Pancreas (tissue), 10 donors: ENCODE results near the gene BACE1. TPM values are rescaled to one million over a fixed set of nuclear protein-coding genes. Genes with fewer than 3 reads are reported as not detected.

Source experiments
- ATAC-seq, 4 donors: fragments of 200-7000 bp; cut with Tn5 transposase; one replicate each; pipeline versions ENCODE4 v1.8.0 to v1.9.1; 2020; ENCODE audit warnings: mild to moderate bottlenecking in 4 of 4, moderate library complexity in 4 of 4
- DNase-seq, 6 donors: peaks; one replicate each; pipeline ENCODE4 v3.0.0-alpha.2; 2020
- FAIRE-seq: peaks from 2 replicates; lab custom pipeline; 2012; peaks lifted over from hg19 to GRCh38; lab: Jason Lieb, UNC
- H3K27ac ChIP-seq, 4 donors: fragments of 200-600 bp; sonication (generic); 1 replicate in 3 of 4; 2 replicates in 1 of 4; pipeline versions ENCODE4 v1.5.0 to v1.8.0; 2020
- H3K27me3 ChIP-seq, 4 donors: fragments of 200-600 bp; one replicate each; pipeline ENCODE4 v1.8.0; 2021
- H3K36me3 ChIP-seq, 3 donors: fragments of 200-600 bp; sonication (generic) in 1 of 3; one replicate each; pipeline versions ENCODE4 v1.5.0 to v1.8.0; 2020 to 2021
- H3K4me1 ChIP-seq, 3 donors: fragments of 200-600 bp; one replicate each; pipeline ENCODE4 v1.8.0; 2021
- H3K4me3 ChIP-seq, 4 donors: fragments of 200-600 bp; sonication (generic) in 2 of 4; one replicate each; pipeline versions ENCODE4 v1.5.0 to v1.8.0; 2020 to 2021
- H3K9me3 ChIP-seq, 4 donors: fragments of 200-600 bp; one replicate each; pipeline ENCODE4 v1.8.0; 2021
- CTCF ChIP-seq, 4 donors: fragments of 200-600 bp; sonication (generic) in 3 of 4; IDR thresholded peaks; one replicate each; pipeline versions ENCODE4 v1.5.0 to v1.8.0; 2021; ENCODE audit warnings: antibody characterized with exemption in 4 of 4
- WGBS, 2 donors: extraction: QIAGEN DNeasy Blood & Tissue Kit; methylation state at CpG; one replicate each; pipeline ENCODE4 v1.1.7; 2013; 5-methylcytosine and 5-hydroxymethylcytosine counted together
- intact Hi-C, 3 donors: fragments of 100-400 bp; cut with DNase I; formaldehyde crosslinking; loops; one replicate each; pipeline versions ENCODE4 v1.11.1 to v1.14.2; 2022
- polyA plus RNA-seq, 2 donors: library from polyadenylated mRNA; stranded (reverse); fragments of 200-250 nt; gene quantifications; one replicate each; pipeline ENCODE4 v1.2.3, GENCODE V29; 2013
- total RNA-seq, 6 donors: library from RNA; stranded (reverse); fragmentation: NEBNext Ultra II Directional in 4 of 6; extraction: Animal tissue kit (Norgen Biotek cat#: 25700) in 4 of 6; gene quantifications; one replicate each; pipeline versions ENCODE4 v1.2.1 to v1.2.4, GENCODE V29; 2021 to 2023
- donor health status: healthy with polysubstance abuse.
- donor health status: DM: no; HTN: no; CAD: no; lungs with moderate emphysema.
- donor health status: DM: no; HTN: no; CAD: no.
- donor health status: control.
- donor health status: control.
- donor health status: Bipolar disorder and iron deficiency.
- donor health status: DM: yes; HTN: yes; CAD: no.
- donor health status: DM: no; HTN: no; CAD: no.
- donor health status: DM: no; HTN: no; CAD: no.
- donor health status: DM: yes; HTN: yes; CAD: no.

The BACE1 gene
- total and polyA plus RNA-seq, 8 donors, result 27.8 to 207 (median 103) TPM

GRCh38 chr11:117303101-117303500 is 13.0 kb downstream of the BACE1 start:
- 38 to 40% methylated on average over 4 of the region's 4 CpGs for WGBS, 2 donors
- FAIRE-seq (no peak), DNase-seq (no peak)

GRCh38 chr11:117302228-117302627 is 13.8 kb downstream of the BACE1 start:
- FAIRE-seq, result no peak
- peaks cover 17 to 32% (median 31%) of the 10 kb centered on the region in 3 donors for H3K4me1 ChIP-seq
- intact Hi-C loops, result no loop called here
- no peak for DNase-seq
- no peak for TF ChIP-seq CTCF (IDR thresholded peaks at IDR 0.05)
- ATAC-seq, result no peak
- WGBS, 2 donors, result 68 to 73% methylated on average over 7 of the region's 7 CpGs
- no peaks in the 10 kb centered on the region for H3K9me3 ChIP-seq
- H3K4me3 ChIP-seq, result no peak overlapping the region
- H3K27ac ChIP-seq, result no peak overlapping the region
- H3K36me3 ChIP-seq, result no peaks in the 10 kb centered on the region
- H3K27me3 ChIP-seq, result no peaks in the 10 kb centered on the region

More at GRCh38 chr11:117303101-117303500, 13.0 kb downstream of the BACE1 start:
- no peaks in the 10 kb centered on the region for H3K36me3 ChIP-seq
- no peak for ATAC-seq
- TF ChIP-seq CTCF (IDR thresholded peaks at IDR 0.05), result no peak
- no peak overlapping the region for H3K27ac ChIP-seq
- H3K27me3 ChIP-seq, result no peaks in the 10 kb centered on the region
- no peak overlapping the region for H3K4me3 ChIP-seq
- H3K9me3 ChIP-seq, result no peaks in the 10 kb centered on the region
- intact Hi-C loops, result no loop called here
- peaks cover 17 to 28% (median 27%) of the 10 kb centered on the region in 3 donors for H3K4me1 ChIP-seq

GRCh38 chr11:117300773-117301172 is 15.3 kb downstream of the BACE1 start:
- TF ChIP-seq CTCF (IDR thresholded peaks at IDR 0.05), result no peak
- Histone ChIP-seq H3K4me1 (peaks cover 17 to 37% (median 32%) of the 10 kb centered on the region in 3 donors), H3K27me3 (no peaks in the 10 kb centered on the region), H3K4me3 (peak overlapping the region in 1 of 4 donors; percentile 41), H3K9me3 (no peaks in the 10 kb centered on the region), H3K36me3 (no peaks in the 10 kb centered on the region), H3K27ac (peak overlapping the region; percentile 73 to 92 (median 82))
- 38 to 41% methylated on average over 5 of the region's 5 CpGs for WGBS, 2 donors
- intact Hi-C loops, result no loop called here
- ATAC-seq, result no peak
- DNase-seq, result no peak
- no peak for FAIRE-seq

- peak; percentile 56 to 84 (median 75) for DNase-seq
- intact Hi-C loops, result no loop called here
- H3K4me3 ChIP-seq, result peak overlapping the region in 2 of 4 donors; percentile 24 to 41
- H3K4me1 ChIP-seq, result peaks cover 12 to 33% (median 32%) of the 10 kb centered on the region in 3 donors
- 9 to 11% methylated on average over 17 of the region's 17 CpGs for WGBS, 2 donors
- no peak for FAIRE-seq
- no peaks in the 10 kb centered on the region for H3K9me3 ChIP-seq
- no peaks in the 10 kb centered on the region for H3K27me3 ChIP-seq
- peaks cover 0 to 4% (median 0%) of the 10 kb centered on the region in 3 donors for H3K36me3 ChIP-seq
- no peak for TF ChIP-seq CTCF (IDR thresholded peaks at IDR 0.05)
- H3K27ac ChIP-seq, result peak overlapping the region; percentile 73 to 92 (median 82)
- peak; percentile 35 to 65 (median 58) for ATAC-seq
These were observed 15.8 kb downstream of the BACE1 start for GRCh38 chr11:117300283-117300663.
